B cell (primary cell): Measurements from ENCODE around the gene NHLRC1. TPM values are rescaled to one million over a fixed set of nuclear protein-coding genes. Genes with fewer than 3 reads are reported as not detected.

Experiments used
- ATAC-seq: fragments of 200-7000 bp; cut with Tn5 transposase; one replicate; pipeline ENCODE4 v1.10.0; 2021; ENCODE audit warnings: low read depth, mild to moderate bottlenecking, moderate number of reproducible peaks, moderate library complexity
- CTCF ChIA-PET: fragments of 350-600 bp; sonication (Branson Sonifier 250); formaldehyde crosslinking; loops from one replicate; lab custom pipeline; 2021; ENCODE audit warnings: antibody characterized with exemption, inconsistent platforms; lab: Charles Lee
- POLR2A ChIA-PET: fragments of 350-600 bp; sonication (Branson Sonifier 250); formaldehyde crosslinking; loops from one replicate; lab custom pipeline; 2021; ENCODE audit warnings: antibody characterized with exemption; lab: Charles Lee
- DNase-seq: peaks from one replicate; pipeline ENCODE4 v3.0.0; 2013
- H2AFZ ChIP-seq: 2 replicates; pipeline ENCODE4 v1.6.1; 2012; ENCODE audit warnings: mild to moderate bottlenecking, low read depth, low read length; ENCODE audit not compliant: insufficient read depth, poor library complexity, severe bottlenecking
- H3K27ac ChIP-seq, 2 donors: 1 replicate in 1 of 2; 2 replicates in 1 of 2; pipeline ENCODE4 v1.5.1; 2012 to 2013; ENCODE audit warnings: low read length in 2 of 2, mild to moderate bottlenecking in 2 of 2, moderate library complexity in 1 of 2
- H3K27me3 ChIP-seq, 4 experiments: fragments of 200-600 bp in 1 of 4; sonication (generic) in 1 of 4; replicated peaks in 1 of 4; 1 replicate in 2 of 4; 2 replicates in 2 of 4; pipeline versions ENCODE4 v1.6.1 to v1.7.0; 2013 to 2016; ENCODE audit warnings: low read length in 3 of 4, mild to moderate bottlenecking in 2 of 4, mixed read lengths in 1 of 4, moderate library complexity in 1 of 4; ENCODE audit not compliant: insufficient read depth in 4 of 4, control insufficient read depth in 3 of 4; ENCODE audit errors: control extremely low read depth in 1 of 4
- H3K36me3 ChIP-seq, 2 experiments: replicated peaks in 1 of 2; 1 replicate in 1 of 2; 2 replicates in 1 of 2; pipeline versions ENCODE4 v1.6.1 to v1.7.1; 2013; ENCODE audit warnings: low read length in 1 of 2; ENCODE audit not compliant: insufficient read depth in 2 of 2, control insufficient read depth in 1 of 2; ENCODE audit errors: control extremely low read depth in 1 of 2, extremely low read depth in 1 of 2
- H3K4me1 ChIP-seq, 2 donors: fragments of 200-600 bp in 1 of 2; sonication (generic) in 1 of 2; 1 replicate in 1 of 2; 2 replicates in 1 of 2; pipeline versions ENCODE4 v1.5.1 to v1.6.1; 2013 to 2017; ENCODE audit warnings: low read length in 2 of 2; ENCODE audit not compliant: control insufficient read depth in 2 of 2, insufficient read depth in 2 of 2
- H3K4me2 ChIP-seq: replicated peaks from 2 replicates; pipeline ENCODE3; 2012; ENCODE audit warnings: mild to moderate bottlenecking, low read depth, low read length; ENCODE audit not compliant: poor library complexity, severe bottlenecking
- H3K4me3 ChIP-seq, 5 experiments: fragments of 200-600 bp in 1 of 5; sonication (generic) in 1 of 5; 1 replicate in 3 of 5; 2 replicates in 2 of 5; pipeline versions ENCODE4 v1.5.1 to v1.7.0; 2011 to 2016; ENCODE audit warnings: low read length in 4 of 5, mild to moderate bottlenecking in 4 of 5, low read depth in 2 of 5, control low read depth in 1 of 5, moderate library complexity in 1 of 5; ENCODE audit not compliant: insufficient read depth in 1 of 5; ENCODE audit errors: control extremely low read depth in 1 of 5, extremely low read depth in 1 of 5
- H3K79me2 ChIP-seq: fragments of 200-600 bp; sonication (generic); one replicate; pipeline ENCODE4 v1.6.0; 2016; ENCODE audit warnings: low read length; ENCODE audit not compliant: control insufficient read depth, insufficient read depth
- H3K9ac ChIP-seq: fragments of 200-600 bp; sonication (generic); 2 replicates; pipeline ENCODE4 v1.6.1; 2017; ENCODE audit warnings: mild to moderate bottlenecking, low read length, moderate library complexity
- H3K9me3 ChIP-seq, 3 donors: one replicate each; pipeline versions ENCODE4 v1.6.1 to v1.7.1; 2013; ENCODE audit warnings: low read length in 2 of 3; ENCODE audit not compliant: control insufficient read depth in 2 of 3, insufficient read depth in 1 of 3; ENCODE audit errors: control extremely low read depth in 1 of 3
- H4K20me1 ChIP-seq: 2 replicates; pipeline ENCODE4 v1.6.0; 2012; ENCODE audit warnings: mild to moderate bottlenecking, low read length; ENCODE audit not compliant: insufficient read depth, control insufficient read depth, poor library complexity, severe bottlenecking
- H3K27ac Mint-ChIP-seq: one replicate; pipeline ENCODE4 v1.8.0; 2021; ENCODE audit warnings: mixed read lengths
- H3K27me3 Mint-ChIP-seq: one replicate; pipeline ENCODE4 v1.8.0; 2021; ENCODE audit warnings: mixed read lengths
- H3K4me1 Mint-ChIP-seq: one replicate; pipeline ENCODE4 v1.8.0; 2021; ENCODE audit warnings: mixed read lengths
- H3K4me3 Mint-ChIP-seq: one replicate; pipeline ENCODE4 v1.8.0; 2021; ENCODE audit warnings: mixed read lengths
- H3K9me3 Mint-ChIP-seq: one replicate; pipeline ENCODE4 v1.8.0; 2022; ENCODE audit warnings: mixed read lengths; ENCODE audit not compliant: insufficient read depth
- CTCF ChIP-seq: fragments of 200-600 bp; IDR thresholded peaks from one replicate; pipeline ENCODE4 v1.8.0; 2022; ENCODE audit warnings: antibody characterized with exemption, mild to moderate bottlenecking
- EZH2 ChIP-seq: IDR thresholded peaks from 2 replicates; pipeline ENCODE4 v1.6.1; 2012; ENCODE audit warnings: borderline replicate concordance, low read depth, mild to moderate bottlenecking, moderate library complexity, low read length; ENCODE audit not compliant: insufficient read depth, poor library complexity, severe bottlenecking
- WGBS: methylation state at CpG from one replicate; pipeline ENCODE4 v1.1.5; 2013; ENCODE audit warnings: missing lambda C conversion rate; ENCODE audit not compliant: insufficient coverage; 5-methylcytosine and 5-hydroxymethylcytosine counted together
- intact Hi-C: fragments of 100-400 bp; cut with micrococcal nuclease; formaldehyde crosslinking; loops from one replicate; pipeline ENCODE4 v1.10.0; 2022
- polyA plus RNA-seq: library from polyadenylated mRNA; depleted of rRNA; stranded (reverse); fragments of >200 nt; gene quantifications from 2 replicates; pipeline ENCODE4 v1.2.3, GENCODE V29; 2012
- total RNA-seq, 2 donors: library from RNA; stranded (reverse); fragments of 120-200 nt in 1 of 2; gene quantifications; 1 replicate in 1 of 2; 2 replicates in 1 of 2; pipeline versions ENCODE4 v1.2.3 to v1.2.4, GENCODE V29; 2013 to 2022

The NHLRC1 gene
- total and polyA plus RNA-seq, 2 donors (not counting 1 experiment from before 2014, with no cell fraction given), result 0.31 to 1.0 TPM

GRCh38 chr6:18162401-18162800, 39.9 kb upstream of the NHLRC1 start:
- H3K27me3 ChIP-seq, result no peaks in the 10 kb centered on the region
- H3K9me3 Mint-ChIP-seq, result no peaks in the 10 kb centered on the region
- peaks cover 1% of the 10 kb centered on the region for H3K4me1 Mint-ChIP-seq
- H2AFZ ChIP-seq, result no peak overlapping the region
- H3K9ac ChIP-seq, result no peak overlapping the region
- no peaks in the 10 kb centered on the region for H3K9me3 ChIP-seq
- no peak overlapping the region for H3K4me2 ChIP-seq
- ChIA-PET POLR2A (no interaction called here), CTCF (no interaction called here)
- H3K36me3 ChIP-seq, result peaks cover 14 to 48% of the 10 kb centered on the region in 2 experiments
- H4K20me1 ChIP-seq, result no peaks in the 10 kb centered on the region
- DNase-seq (no peak), ATAC-seq (no peak)
- H3K27ac Mint-ChIP-seq, result no peak overlapping the region
- TF ChIP-seq EZH2, result no peak
- TF ChIP-seq CTCF, result no peak
- H3K79me2 ChIP-seq, result peaks cover 23% of the 10 kb centered on the region
- no peak overlapping the region for H3K4me3 Mint-ChIP-seq
- H3K27ac ChIP-seq, result no peak overlapping the region
- intact Hi-C loops, result no loop called here
- no peak overlapping the region for H3K4me3 ChIP-seq
- H3K4me1 ChIP-seq, result no peaks in the 10 kb centered on the region
- H3K27me3 Mint-ChIP-seq, result no peaks in the 10 kb centered on the region
- WGBS, result 100% methylated on average over 2 of the region's 2 CpGs

- WGBS, result no CpG with 5 or more reads among the region's 2 CpGs
- Mint-ChIP-seq H3K9me3 (no peaks in the 10 kb centered on the region), H3K4me3 (no peak overlapping the region), H3K27me3 (no peaks in the 10 kb centered on the region), H3K4me1 (peaks cover 3% of the 10 kb centered on the region), H3K27ac (no peak overlapping the region)
- POLR2A ChIA-PET, result no interaction called here
- Histone ChIP-seq H4K20me1 (no peaks in the 10 kb centered on the region), H3K9me3 (no peaks in the 10 kb centered on the region), H3K4me2 (no peak overlapping the region), H3K9ac (no peak overlapping the region), H3K4me3 (no peak overlapping the region), H3K27ac (no peak overlapping the region), H3K4me1 (peaks cover 3% of the 10 kb centered on the region in 2 donors), H3K79me2 (peaks cover 23% of the 10 kb centered on the region), H2AFZ (no peak overlapping the region), H3K27me3 (no peaks in the 10 kb centered on the region), H3K36me3 (peaks cover 12 to 43% of the 10 kb centered on the region in 2 experiments)
- DNase-seq (no peak), ATAC-seq (no peak)
- TF ChIP-seq CTCF, result no peak
- no peak for TF ChIP-seq EZH2
- intact Hi-C loops, result no loop called here
- CTCF ChIA-PET, result no interaction called here
Observed at GRCh38 chr6:18161431-18161830, 39.0 kb upstream of the NHLRC1 start.
